Endothelial cell of umbilical vein (primary cell): ENCODE measurements around the gene PRSS57. TPM values are rescaled to one million over a fixed set of nuclear protein-coding genes. Genes with fewer than 3 reads are reported as not detected.

Source experiments
- BruUV-seq: library from RNA; stranded (reverse); fragments of 400-500 nt; replicated peaks from 2 replicates; lab custom pipeline; 2021; lab: Mats Ljungman, UMichigan
- CTCF ChIA-PET: fragments of 300-600, 350-600 bp; sonication (Branson Sonifier 250); formaldehyde crosslinking; loops from one replicate; lab custom pipeline; 2021; ENCODE audit warnings: antibody characterized with exemption, inconsistent platforms; lab: Charles Lee
- POLR2A ChIA-PET: fragments of 300-600, 350-600 bp; sonication (Branson Sonifier 250); formaldehyde crosslinking; loops from one replicate; lab custom pipeline; 2021; ENCODE audit warnings: antibody characterized with exemption, inconsistent platforms; lab: Charles Lee
- DNase-seq: peaks from one replicate; pipeline ENCODE4 v3.0.0-alpha.2; 2011; ENCODE audit warnings: low read depth, low spot score
- FAIRE-seq: peaks from 2 replicates; lab custom pipeline; 2011; peaks lifted over from hg19 to GRCh38; lab: Jason Lieb, UNC
- H2AFZ ChIP-seq: 2 replicates; pipeline ENCODE4 v1.6.0; 2012; ENCODE audit warnings: low read depth, low read length, control low read depth, inconsistent platforms
- H3K27ac ChIP-seq: 2 replicates; pipeline ENCODE4 v1.5.1; 2011; ENCODE audit warnings: low read depth, mild to moderate bottlenecking, control low read depth, low read length, moderate library complexity; ENCODE audit not compliant: insufficient read depth
- H3K27me3 ChIP-seq, 2 experiments: 2 replicates each; pipeline versions ENCODE4 v1.6.0 to v1.6.1; 2011; ENCODE audit warnings: low read length in 2 of 2, mixed read lengths in 1 of 2; ENCODE audit not compliant: control insufficient read depth in 2 of 2, insufficient read depth in 2 of 2
- H3K36me3 ChIP-seq, 2 experiments: 2 replicates in 1 of 2; 3 replicates in 1 of 2; pipeline ENCODE4 v1.5.1; 2011; ENCODE audit warnings: low read length in 2 of 2, mild to moderate bottlenecking in 1 of 2, moderate library complexity in 1 of 2; ENCODE audit not compliant: control insufficient read depth in 2 of 2, insufficient read depth in 2 of 2; ENCODE audit errors: extremely low read depth in 1 of 2
- H3K4me1 ChIP-seq: 3 replicates; pipeline ENCODE4 v1.5.1; 2011; ENCODE audit warnings: mild to moderate bottlenecking, low read length; ENCODE audit not compliant: control insufficient read depth, insufficient read depth; ENCODE audit errors: extremely low read depth
- H3K4me2 ChIP-seq: 2 replicates; pipeline ENCODE4 v1.6.1; 2011; ENCODE audit warnings: low read length, control low read depth, mixed read lengths; ENCODE audit not compliant: insufficient read depth
- H3K4me3 ChIP-seq, 3 experiments: fragments of 200-600 bp in 1 of 3; sonication (generic), shearing (Covaris generic) in 1 of 3; replicated peaks in 1 of 3; 2 replicates each; pipeline ENCODE4 v1.5.1; 2011 to 2016; ENCODE audit warnings: control low read depth in 3 of 3, low read length in 3 of 3, mild to moderate bottlenecking in 2 of 3, inconsistent platforms in 1 of 3, low read depth in 1 of 3, moderate library complexity in 1 of 3; ENCODE audit not compliant: insufficient read depth in 1 of 3
- H3K79me2 ChIP-seq: 2 replicates; pipeline ENCODE4 v1.6.0; 2012; ENCODE audit warnings: low read length, inconsistent platforms; ENCODE audit not compliant: control insufficient read depth, insufficient read depth
- H3K9ac ChIP-seq: replicated peaks from 2 replicates; pipeline ENCODE3; 2011; ENCODE audit warnings: low read length, control low read depth; ENCODE audit not compliant: insufficient read depth; ENCODE audit errors: extremely low read depth
- H3K9me1 ChIP-seq: replicated peaks from 3 replicates; pipeline ENCODE4 v1.6.0; 2011; ENCODE audit warnings: mild to moderate bottlenecking, low read length; ENCODE audit not compliant: control insufficient read depth, insufficient read depth; ENCODE audit errors: extremely low read depth
- H3K9me3 ChIP-seq: replicated peaks from 2 replicates; pipeline ENCODE4 v1.5.1; 2012; ENCODE audit warnings: low read length, inconsistent platforms; ENCODE audit not compliant: control insufficient read depth, insufficient read depth
- H4K20me1 ChIP-seq: replicated peaks from 2 replicates; pipeline ENCODE3; 2011; ENCODE audit warnings: mild to moderate bottlenecking, low read length; ENCODE audit not compliant: control insufficient read depth, insufficient read depth; ENCODE audit errors: extremely low read depth
- FOS ChIP-seq: IDR thresholded peaks from 2 replicates; pipeline ENCODE4 v1.6.1; 2011; ENCODE audit warnings: mild to moderate bottlenecking, low read length, moderate library complexity, borderline replicate concordance; ENCODE audit not compliant: insufficient read depth
- GATA2 ChIP-seq: IDR thresholded peaks from 2 replicates; pipeline ENCODE4 v1.7.0; 2011; ENCODE audit warnings: low read depth, mild to moderate bottlenecking, moderate library complexity, mixed read lengths, low read length; ENCODE audit not compliant: insufficient read length, insufficient read depth
- JUN ChIP-seq: IDR thresholded peaks from 2 replicates; pipeline ENCODE4 v1.6.1; 2011; ENCODE audit warnings: borderline replicate concordance, low read depth; ENCODE audit not compliant: insufficient read length, insufficient read depth
- POLR2A ChIP-seq: IDR thresholded peaks from 2 replicates; pipeline ENCODE4 v1.6.1; 2012; ENCODE audit warnings: low read depth, mild to moderate bottlenecking, control low read depth, low read length
- dilution Hi-C: fragments of 300-500 bp; cut with MboI; formaldehyde crosslinking; loops from one replicate; pipeline ENCODE4 v1.15.0; 2019; ENCODE audit warnings: low sequenced_read_pairs; ENCODE audit not compliant: extremely low pct_ligation_motif_present
- intact Hi-C: fragments of 100-400 bp; cut with micrococcal nuclease; formaldehyde crosslinking; loops from one replicate; pipeline ENCODE4 v1.10.0; 2022
- polyA plus RNA-seq, 4 experiments: library from polyadenylated mRNA; depleted of rRNA in 3 of 4; stranded (reverse) in 3 of 4; unstranded in 1 of 4; fragments of >200 nt; gene quantifications; 2 replicates each; pipeline versions ENCODE4 v1.2.1 to v1.2.3, GENCODE V29; 2011 to 2012; ENCODE audit warnings: missing spikeins in 1 of 4
- total RNA-seq: library from RNA; stranded (reverse); gene quantifications from 2 replicates; pipeline ENCODE4 v1.2.3, GENCODE V29; 2021
- TF ChIP-seq, protein P1 (sequence below): IDR thresholded peaks from 2 replicates; pipeline ENCODE4 v1.6.1; 2011; ENCODE audit not compliant: insufficient read depth, insufficient read length
- TF ChIP-seq, protein P2 (sequence below), 2 donors: IDR thresholded peaks; 1 replicate in 1 of 2; 2 replicates in 1 of 2; pipeline ENCODE4 v1.5.1; 2011; ENCODE audit warnings: low read length in 2 of 2, mild to moderate bottlenecking in 2 of 2, moderate library complexity in 2 of 2, control low read depth in 1 of 2, inconsistent platforms in 1 of 2, low read depth in 1 of 2; ENCODE audit not compliant: insufficient read depth in 1 of 2; ENCODE audit errors: extremely low read depth in 1 of 2

PRSS57 gene
- total and polyA plus RNA-seq, 2 donors (not counting 3 experiments of a cell fraction or from before 2014, with no cell fraction given): not detected

DNA sequence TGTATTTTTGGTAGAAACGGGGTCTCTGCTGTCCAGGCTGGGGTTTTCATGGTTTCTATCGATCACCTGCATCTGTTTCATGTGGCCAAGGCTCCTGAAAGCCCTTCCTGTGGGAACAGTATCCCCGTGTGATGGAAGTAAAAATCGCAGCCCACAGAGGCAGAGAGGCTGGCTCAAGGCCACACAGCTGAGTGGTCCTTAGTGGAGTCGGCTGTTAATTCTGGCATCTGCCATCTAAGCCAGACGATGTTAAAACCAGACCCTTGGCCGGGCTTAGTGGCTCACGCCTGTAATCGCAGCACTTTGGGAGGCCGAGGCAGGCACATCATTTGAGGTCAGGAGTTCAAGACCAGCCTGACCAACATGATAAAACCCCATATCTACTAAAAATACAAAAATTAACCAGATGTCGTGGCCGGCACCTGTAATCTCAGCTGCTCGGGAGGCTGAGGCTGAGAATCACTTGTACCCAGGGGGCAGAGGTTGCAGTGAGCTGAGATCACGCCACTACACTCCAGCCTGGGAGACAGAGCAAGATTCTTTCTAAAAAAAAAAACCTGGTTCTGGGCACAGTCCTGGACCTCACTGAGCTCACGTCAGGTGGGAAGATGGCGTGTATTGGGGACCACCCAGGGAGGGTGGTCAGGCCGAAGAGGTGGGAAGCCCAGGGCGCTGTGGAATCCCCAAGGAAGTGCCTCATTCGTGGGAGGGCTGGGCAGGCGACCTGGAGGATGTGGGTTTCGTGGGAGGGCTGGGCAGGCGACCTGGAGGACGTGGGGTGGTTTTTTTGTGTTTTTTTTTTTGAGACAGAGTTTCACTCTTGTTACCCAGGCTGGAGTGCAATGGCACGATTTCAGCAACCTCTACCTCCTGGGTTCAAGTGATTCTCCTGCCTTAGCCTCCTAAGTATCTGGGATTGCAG is 37.2 kb upstream of the PRSS57 start:
- no peak overlapping the region for H3K4me3 ChIP-seq
- POLR2A ChIA-PET: no interaction called here
- no peak for FAIRE-seq

More for the DNA sequence above, 37.2 kb upstream of the PRSS57 start:
- dilution Hi-C loops: no loop called here
- no TSS peak for BruUV-seq
- H3K36me3 ChIP-seq: no peaks in the 10 kb centered on the region
- intact Hi-C loops: no loop called here
- H4K20me1 ChIP-seq: no peaks in the 10 kb centered on the region
- CTCF ChIA-PET: interaction anchor here (0.6 to 2.3 kb wide), 8 partner anchors 8 to 155 kb away, joined by 3 to 7 read pairs (median 3); partner anchors contain the start of gene RNF126
- no peak overlapping the region for H2AFZ ChIP-seq
- H3K4me2 ChIP-seq: no peak overlapping the region
- no peaks in the 10 kb centered on the region for H3K79me2 ChIP-seq
- peaks cover 8% of the 10 kb centered on the region for H3K4me1 ChIP-seq
- H3K9me3 ChIP-seq: no peaks in the 10 kb centered on the region
- no peak overlapping the region for H3K9ac ChIP-seq
- no peaks in the 10 kb centered on the region for H3K27me3 ChIP-seq
- TF ChIP-seq POLR2A: no peak
- TF ChIP-seq, protein P1, sequence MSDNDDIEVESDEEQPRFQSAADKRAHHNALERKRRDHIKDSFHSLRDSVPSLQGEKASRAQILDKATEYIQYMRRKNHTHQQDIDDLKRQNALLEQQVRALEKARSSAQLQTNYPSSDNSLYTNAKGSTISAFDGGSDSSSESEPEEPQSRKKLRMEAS: no peak
- no peak for TF ChIP-seq FOS
- TF ChIP-seq, protein P2, sequence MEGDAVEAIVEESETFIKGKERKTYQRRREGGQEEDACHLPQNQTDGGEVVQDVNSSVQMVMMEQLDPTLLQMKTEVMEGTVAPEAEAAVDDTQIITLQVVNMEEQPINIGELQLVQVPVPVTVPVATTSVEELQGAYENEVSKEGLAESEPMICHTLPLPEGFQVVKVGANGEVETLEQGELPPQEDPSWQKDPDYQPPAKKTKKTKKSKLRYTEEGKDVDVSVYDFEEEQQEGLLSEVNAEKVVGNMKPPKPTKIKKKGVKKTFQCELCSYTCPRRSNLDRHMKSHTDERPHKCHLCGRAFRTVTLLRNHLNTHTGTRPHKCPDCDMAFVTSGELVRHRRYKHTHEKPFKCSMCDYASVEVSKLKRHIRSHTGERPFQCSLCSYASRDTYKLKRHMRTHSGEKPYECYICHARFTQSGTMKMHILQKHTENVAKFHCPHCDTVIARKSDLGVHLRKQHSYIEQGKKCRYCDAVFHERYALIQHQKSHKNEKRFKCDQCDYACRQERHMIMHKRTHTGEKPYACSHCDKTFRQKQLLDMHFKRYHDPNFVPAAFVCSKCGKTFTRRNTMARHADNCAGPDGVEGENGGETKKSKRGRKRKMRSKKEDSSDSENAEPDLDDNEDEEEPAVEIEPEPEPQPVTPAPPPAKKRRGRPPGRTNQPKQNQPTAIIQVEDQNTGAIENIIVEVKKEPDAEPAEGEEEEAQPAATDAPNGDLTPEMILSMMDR (IDR thresholded peaks at IDR 0.05; ENCODE audit: extremely low read depth in 1 of 2, insufficient read depth in 1 of 2, low read depth in 1 of 2, low read length in 2 of 2): no peak
- no peak for TF ChIP-seq GATA2
- TF ChIP-seq JUN: no peak
- H3K27ac ChIP-seq: no peak overlapping the region
- no peak for DNase-seq
- no peaks in the 10 kb centered on the region for H3K9me1 ChIP-seq
